Neural cell (in vitro differentiated cells): ENCODE measurements around the gene BFSP2. TPM values are rescaled to one million over a fixed set of nuclear protein-coding genes. Genes with fewer than 3 reads are reported as not detected.

ENCODE experiments used
- H2AFZ ChIP-seq: fragments of 200-600, 300-800 bp; sonication (generic), shearing (Covaris generic); 2 replicates; pipeline ENCODE4 v1.6.0; 2014; ENCODE audit warnings: low read depth, mild to moderate bottlenecking, antibody characterized with exemption, low read length, moderate library complexity
- H3F3A ChIP-seq: fragments of 200-600 bp; shearing (Covaris generic); 2 replicates; pipeline ENCODE4 v1.6.1; 2016; ENCODE audit warnings: mild to moderate bottlenecking, moderate library complexity, mixed read lengths, antibody characterized with exemption, low read length; ENCODE audit not compliant: insufficient read depth, poor library complexity, severe bottlenecking
- H3K27ac ChIP-seq: fragments of 200-600, 300-800 bp; sonication (generic), shearing (Covaris generic); 2 replicates; pipeline ENCODE4 v1.5.1; 2014; ENCODE audit warnings: mild to moderate bottlenecking, low read length, moderate library complexity
- H3K27me3 ChIP-seq: fragments of 300-800, 200-600 bp; sonication (generic), shearing (Covaris generic); 2 replicates; pipeline ENCODE4 v1.6.0; 2014; ENCODE audit warnings: mild to moderate bottlenecking, low read depth, low read length, moderate library complexity; ENCODE audit not compliant: insufficient read depth
- H3K36me3 ChIP-seq: fragments of 300-800, 200-600 bp; sonication (generic), shearing (Covaris generic); 2 replicates; pipeline ENCODE4 v1.5.1; 2014; ENCODE audit warnings: mild to moderate bottlenecking, antibody characterized with exemption, low read length, moderate library complexity; ENCODE audit not compliant: insufficient read depth
- H3K4me2 ChIP-seq: fragments of 300-800, 200-600 bp; sonication (generic), shearing (Covaris generic); 2 replicates; pipeline ENCODE4 v1.6.0; 2014; ENCODE audit warnings: mild to moderate bottlenecking, low read length
- H3K4me3 ChIP-seq: fragments of 300-800, 200-600 bp; sonication (generic), shearing (Covaris generic); 2 replicates; pipeline ENCODE4 v1.5.1; 2014; ENCODE audit warnings: mild to moderate bottlenecking, low read length, moderate library complexity
- H3K79me2 ChIP-seq: fragments of 200-600 bp; shearing (Covaris generic); replicated peaks from 2 replicates; pipeline ENCODE4 v1.6.0; 2014; ENCODE audit warnings: mild to moderate bottlenecking, low read length, moderate library complexity; ENCODE audit not compliant: insufficient read depth
- H3K9ac ChIP-seq: fragments of 300-800, 200-600 bp; sonication (generic), shearing (Covaris generic); 2 replicates; pipeline ENCODE4 v1.6.1; 2016; ENCODE audit warnings: mild to moderate bottlenecking, low read length, mixed read lengths
- H3K9me2 ChIP-seq: fragments of 200-600 bp; shearing (Covaris generic); 2 replicates; pipeline ENCODE4 v1.6.1; 2016; ENCODE audit warnings: mild to moderate bottlenecking, low read length, mixed read lengths; ENCODE audit not compliant: insufficient read depth
- H3K9me3 ChIP-seq: fragments of 200-600, 300-800 bp; sonication (generic), shearing (Covaris generic); 2 replicates; pipeline ENCODE4 v1.6.1; 2016; ENCODE audit warnings: mild to moderate bottlenecking, mixed run types, low read length, moderate library complexity, mixed read lengths
- H4K20me1 ChIP-seq: fragments of 200-600 bp; shearing (Covaris generic); 2 replicates; pipeline ENCODE4 v1.6.1; 2016; ENCODE audit warnings: mild to moderate bottlenecking, mixed run types; ENCODE audit not compliant: insufficient read depth
- EP300 ChIP-seq: fragments of 450-650 bp; conservative IDR thresholded peaks from 2 replicates; pipeline ENCODE4 v1.6.1; 2014; ENCODE audit warnings: antibody characterized with exemption, mild to moderate bottlenecking, moderate library complexity; ENCODE audit not compliant: poor library complexity, severe bottlenecking
- EZH2 ChIP-seq: fragments of 200-600, 300-800 bp; shearing (Covaris generic), sonication (generic); IDR thresholded peaks from 2 replicates; pipeline ENCODE4 v1.6.1; 2014; ENCODE audit warnings: antibody characterized with exemption, low read length, borderline replicate concordance, mild to moderate bottlenecking; ENCODE audit not compliant: insufficient read depth, poor library complexity, severe bottlenecking
- MXI1 ChIP-seq: fragments of 450-650 bp; conservative IDR thresholded peaks from 2 replicates; pipeline ENCODE4 v1.6.1; 2014; ENCODE audit warnings: antibody characterized with exemption, mild to moderate bottlenecking; ENCODE audit not compliant: poor library complexity, severe bottlenecking
- POLR2AphosphoS5 ChIP-seq: IDR thresholded peaks from 2 replicates; pipeline ENCODE4 v1.6.1; 2012
- RAD21 ChIP-seq: fragments of 450-650 bp; conservative IDR thresholded peaks from 2 replicates; pipeline ENCODE4 v1.6.1; 2014; ENCODE audit warnings: antibody characterized with exemption, mild to moderate bottlenecking, moderate library complexity
- SMC3 ChIP-seq: fragments of 450-650 bp; conservative IDR thresholded peaks from 2 replicates; pipeline ENCODE4 v1.6.1; 2014; ENCODE audit warnings: antibody characterized with exemption, mild to moderate bottlenecking, moderate library complexity; ENCODE audit not compliant: poor library complexity
- TAF1 ChIP-seq: IDR thresholded peaks from 2 replicates; pipeline ENCODE4 v1.6.1; 2012; ENCODE audit warnings: low read depth
- polyA plus RNA-seq: library from polyadenylated mRNA; depleted of rRNA; stranded (reverse); fragments of >200 nt; gene quantifications from 2 replicates; pipeline ENCODE4 v1.2.3, GENCODE V29; 2014
- TF ChIP-seq, protein P1 (sequence below): IDR thresholded peaks from 2 replicates; pipeline ENCODE4 v1.6.1; 2012; ENCODE audit warnings: borderline replicate concordance
- TF ChIP-seq, protein P2 (sequence below): fragments of 450-650 bp; IDR thresholded peaks from 2 replicates; pipeline ENCODE4 v1.5.1; 2014; ENCODE audit warnings: antibody characterized with exemption, mild to moderate bottlenecking, moderate library complexity; ENCODE audit not compliant: poor library complexity, severe bottlenecking

BFSP2 gene
- polyA plus RNA-seq, 1 donor from 2014 or later: not detected

DNA sequence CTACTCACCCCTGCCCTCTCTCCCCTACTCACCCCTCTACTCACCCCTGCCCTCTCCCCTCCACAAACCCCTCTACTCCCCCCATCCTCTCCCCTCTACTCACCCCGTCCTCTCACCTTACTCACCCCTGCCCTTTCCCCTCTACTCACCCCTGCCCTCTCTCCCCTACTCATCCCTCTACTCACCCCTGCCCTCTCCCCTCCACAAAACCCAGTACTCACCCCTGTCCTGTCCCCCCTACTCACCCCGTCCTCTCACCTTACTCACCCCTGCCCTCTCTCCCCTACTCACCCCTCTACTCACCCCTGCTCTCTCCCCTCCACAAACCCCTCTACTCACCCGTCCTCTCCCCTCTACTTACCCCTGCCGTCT, 14.2 kb downstream of the BFSP2 start:
- Histone ChIP-seq H3K79me2 (no peaks in the 10 kb centered on the region), H3F3A (no peaks in the 10 kb centered on the region), H4K20me1 (no peaks in the 10 kb centered on the region), H3K27me3 (no peaks in the 10 kb centered on the region), H3K9ac (no peak overlapping the region), H3K9me2 (no peaks in the 10 kb centered on the region), H3K9me3 (no peaks in the 10 kb centered on the region), H3K27ac (no peak overlapping the region), H2AFZ (no peak overlapping the region), H3K4me3 (no peak overlapping the region), H3K4me2 (no peak overlapping the region), H3K36me3 (no peaks in the 10 kb centered on the region)
- TF ChIP-seq POLR2AphosphoS5: no peak
- no peak for TF ChIP-seq RAD21
- no peak for TF ChIP-seq TAF1
- no peak for TF ChIP-seq MXI1
- TF ChIP-seq, protein P1, sequence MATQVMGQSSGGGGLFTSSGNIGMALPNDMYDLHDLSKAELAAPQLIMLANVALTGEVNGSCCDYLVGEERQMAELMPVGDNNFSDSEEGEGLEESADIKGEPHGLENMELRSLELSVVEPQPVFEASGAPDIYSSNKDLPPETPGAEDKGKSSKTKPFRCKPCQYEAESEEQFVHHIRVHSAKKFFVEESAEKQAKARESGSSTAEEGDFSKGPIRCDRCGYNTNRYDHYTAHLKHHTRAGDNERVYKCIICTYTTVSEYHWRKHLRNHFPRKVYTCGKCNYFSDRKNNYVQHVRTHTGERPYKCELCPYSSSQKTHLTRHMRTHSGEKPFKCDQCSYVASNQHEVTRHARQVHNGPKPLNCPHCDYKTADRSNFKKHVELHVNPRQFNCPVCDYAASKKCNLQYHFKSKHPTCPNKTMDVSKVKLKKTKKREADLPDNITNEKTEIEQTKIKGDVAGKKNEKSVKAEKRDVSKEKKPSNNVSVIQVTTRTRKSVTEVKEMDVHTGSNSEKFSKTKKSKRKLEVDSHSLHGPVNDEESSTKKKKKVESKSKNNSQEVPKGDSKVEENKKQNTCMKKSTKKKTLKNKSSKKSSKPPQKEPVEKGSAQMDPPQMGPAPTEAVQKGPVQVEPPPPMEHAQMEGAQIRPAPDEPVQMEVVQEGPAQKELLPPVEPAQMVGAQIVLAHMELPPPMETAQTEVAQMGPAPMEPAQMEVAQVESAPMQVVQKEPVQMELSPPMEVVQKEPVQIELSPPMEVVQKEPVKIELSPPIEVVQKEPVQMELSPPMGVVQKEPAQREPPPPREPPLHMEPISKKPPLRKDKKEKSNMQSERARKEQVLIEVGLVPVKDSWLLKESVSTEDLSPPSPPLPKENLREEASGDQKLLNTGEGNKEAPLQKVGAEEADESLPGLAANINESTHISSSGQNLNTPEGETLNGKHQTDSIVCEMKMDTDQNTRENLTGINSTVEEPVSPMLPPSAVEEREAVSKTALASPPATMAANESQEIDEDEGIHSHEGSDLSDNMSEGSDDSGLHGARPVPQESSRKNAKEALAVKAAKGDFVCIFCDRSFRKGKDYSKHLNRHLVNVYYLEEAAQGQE: no peak

DNA sequence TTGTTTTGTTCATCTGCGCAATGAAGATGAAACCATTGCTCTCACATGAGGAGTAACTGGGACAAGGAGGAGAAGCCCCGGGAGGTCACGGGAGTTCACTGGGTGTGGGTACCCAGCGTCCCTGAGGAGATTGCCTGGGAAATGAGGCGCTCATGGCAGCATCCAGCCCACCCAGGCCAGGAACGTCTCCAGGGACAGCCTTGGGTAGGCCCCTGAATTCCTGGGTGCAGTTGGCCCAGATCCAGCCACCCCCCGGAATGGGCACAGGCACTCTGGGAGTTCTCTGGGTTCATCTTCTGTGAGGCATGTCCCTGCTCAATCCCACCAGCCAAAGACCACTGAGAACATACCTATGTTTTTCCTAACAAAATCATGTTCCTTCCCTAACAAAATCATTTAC, 18.5 kb downstream of the BFSP2 start:
- no peaks in the 10 kb centered on the region for H3K9me3 ChIP-seq
- H3F3A ChIP-seq: no peaks in the 10 kb centered on the region
- no peak overlapping the region for H3K9ac ChIP-seq
- no peaks in the 10 kb centered on the region for H4K20me1 ChIP-seq
- no peak overlapping the region for H3K4me3 ChIP-seq
- TF ChIP-seq SMC3 (no peak), EZH2 (no peak), RAD21 (no peak)
- H3K79me2 ChIP-seq: no peaks in the 10 kb centered on the region
- no peaks in the 10 kb centered on the region for H3K36me3 ChIP-seq
- no peak overlapping the region for H3K27ac ChIP-seq
- no peak overlapping the region for H3K4me2 ChIP-seq
- no peak overlapping the region for H2AFZ ChIP-seq
- no peaks in the 10 kb centered on the region for H3K27me3 ChIP-seq
- no peaks in the 10 kb centered on the region for H3K9me2 ChIP-seq

DNA sequence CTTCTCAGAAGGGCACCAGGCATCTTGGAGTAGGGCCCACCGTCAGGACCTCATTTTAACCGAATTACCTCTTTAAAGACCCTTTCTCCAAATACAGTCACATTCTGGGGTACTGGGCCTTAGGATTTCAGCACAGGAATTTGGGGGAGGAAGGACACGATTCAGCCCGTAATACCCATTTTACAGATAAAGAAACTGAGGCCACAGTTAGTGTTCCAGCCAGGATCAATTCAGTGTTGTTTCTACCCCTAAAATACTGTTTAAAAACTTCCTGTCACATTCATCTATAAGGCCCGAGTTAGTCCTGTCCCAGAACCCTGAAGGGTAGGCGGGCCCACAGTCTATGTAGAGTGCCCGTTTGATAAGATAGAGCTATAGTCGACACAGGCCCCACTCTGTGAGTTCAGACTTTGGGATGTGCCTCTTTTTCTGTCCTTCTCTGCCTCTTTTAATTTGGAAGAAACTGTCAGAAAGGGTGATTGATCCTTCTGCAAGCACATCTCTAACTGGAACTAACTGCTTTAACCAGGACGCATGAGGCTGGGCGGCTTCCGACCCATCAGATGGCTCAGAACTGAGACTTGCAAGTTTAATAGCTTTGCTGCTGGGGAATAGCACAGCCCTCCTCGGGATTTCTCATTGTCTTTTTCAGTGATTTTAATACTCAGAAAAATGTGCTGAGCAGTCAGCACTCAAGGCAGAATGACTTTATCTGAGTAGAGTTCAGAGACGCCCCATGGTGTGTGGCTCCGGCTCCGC, 19.5 kb downstream of the BFSP2 start:
- no peaks in the 10 kb centered on the region for H3F3A ChIP-seq
- no peak overlapping the region for H2AFZ ChIP-seq
- no peaks in the 10 kb centered on the region for H4K20me1 ChIP-seq
- TF ChIP-seq MXI1: no peak
- TF ChIP-seq TAF1: no peak
- TF ChIP-seq, protein P2, sequence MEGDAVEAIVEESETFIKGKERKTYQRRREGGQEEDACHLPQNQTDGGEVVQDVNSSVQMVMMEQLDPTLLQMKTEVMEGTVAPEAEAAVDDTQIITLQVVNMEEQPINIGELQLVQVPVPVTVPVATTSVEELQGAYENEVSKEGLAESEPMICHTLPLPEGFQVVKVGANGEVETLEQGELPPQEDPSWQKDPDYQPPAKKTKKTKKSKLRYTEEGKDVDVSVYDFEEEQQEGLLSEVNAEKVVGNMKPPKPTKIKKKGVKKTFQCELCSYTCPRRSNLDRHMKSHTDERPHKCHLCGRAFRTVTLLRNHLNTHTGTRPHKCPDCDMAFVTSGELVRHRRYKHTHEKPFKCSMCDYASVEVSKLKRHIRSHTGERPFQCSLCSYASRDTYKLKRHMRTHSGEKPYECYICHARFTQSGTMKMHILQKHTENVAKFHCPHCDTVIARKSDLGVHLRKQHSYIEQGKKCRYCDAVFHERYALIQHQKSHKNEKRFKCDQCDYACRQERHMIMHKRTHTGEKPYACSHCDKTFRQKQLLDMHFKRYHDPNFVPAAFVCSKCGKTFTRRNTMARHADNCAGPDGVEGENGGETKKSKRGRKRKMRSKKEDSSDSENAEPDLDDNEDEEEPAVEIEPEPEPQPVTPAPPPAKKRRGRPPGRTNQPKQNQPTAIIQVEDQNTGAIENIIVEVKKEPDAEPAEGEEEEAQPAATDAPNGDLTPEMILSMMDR: no peak
- TF ChIP-seq SMC3: no peak
- TF ChIP-seq RAD21: no peak
- no peak for TF ChIP-seq POLR2AphosphoS5
- TF ChIP-seq EZH2: no peak
- TF ChIP-seq, protein P1: no peak
- TF ChIP-seq EP300: no peak
- H3K79me2 ChIP-seq: no peaks in the 10 kb centered on the region
- H3K27ac ChIP-seq: no peak overlapping the region
- H3K36me3 ChIP-seq: no peaks in the 10 kb centered on the region
- H3K27me3 ChIP-seq: no peaks in the 10 kb centered on the region
- no peak overlapping the region for H3K4me3 ChIP-seq
- H3K9ac ChIP-seq: no peak overlapping the region
- H3K9me3 ChIP-seq: no peaks in the 10 kb centered on the region
- H3K9me2 ChIP-seq: no peaks in the 10 kb centered on the region
- no peak overlapping the region for H3K4me2 ChIP-seq
